ENCODE results near the gene CLPTM1L.
"Not testable (repeated sequence)": the region's sequence is repeated elsewhere in the genome, so short reads cannot be mapped to it uniquely, and the experiment has no call there.

CLPTM1L gene

DNA sequence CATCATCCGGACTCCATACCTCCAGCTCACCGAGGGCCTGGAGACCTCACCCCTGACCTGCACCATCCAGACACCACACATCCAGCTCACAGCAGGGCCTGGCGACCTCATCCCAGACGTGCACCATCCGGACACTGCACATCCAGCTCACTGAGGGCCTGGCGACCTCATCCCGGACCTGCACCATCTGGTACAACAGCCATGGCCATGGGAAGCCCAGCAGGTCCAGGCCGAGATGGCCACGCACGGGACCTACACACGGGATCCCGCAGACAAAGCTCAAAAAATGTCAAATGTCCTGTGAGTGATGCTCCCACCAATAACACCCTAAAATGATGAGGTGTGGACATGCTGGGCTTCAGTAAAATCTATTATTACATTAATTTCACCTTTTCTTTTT lies 59.8 kb downstream of the CLPTM1L start:
- no peak for DNase-seq

DNA sequence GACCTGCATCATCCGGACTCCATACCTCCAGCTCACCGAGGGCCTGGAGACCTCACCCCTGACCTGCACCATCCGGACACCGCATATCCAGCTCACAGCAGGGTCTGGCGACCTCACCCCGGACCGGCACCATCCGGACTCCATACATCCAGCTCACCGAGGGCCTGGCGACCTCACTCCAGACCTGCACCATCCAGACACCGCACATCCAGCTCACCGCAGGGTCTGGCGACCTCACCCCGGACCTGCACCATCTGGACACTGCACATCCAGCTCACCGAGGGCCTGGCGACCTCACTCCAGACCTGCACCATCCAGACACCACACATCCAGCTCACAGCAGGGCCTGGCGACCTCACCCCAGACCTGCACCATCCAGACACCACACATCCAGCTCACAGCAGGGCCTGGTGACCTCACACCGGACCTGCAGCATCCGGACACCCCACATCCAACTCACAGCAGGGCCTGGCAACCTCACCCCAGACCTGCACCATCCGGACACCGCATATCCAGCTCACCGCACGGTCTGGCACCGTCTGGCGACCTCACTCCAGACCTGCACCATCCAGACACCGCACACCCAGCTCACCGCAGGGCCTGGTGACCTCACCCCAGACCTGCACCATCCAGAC lies 60.4 kb downstream of the CLPTM1L start:
- DNase-seq: not testable (repeated sequence)

DNA sequence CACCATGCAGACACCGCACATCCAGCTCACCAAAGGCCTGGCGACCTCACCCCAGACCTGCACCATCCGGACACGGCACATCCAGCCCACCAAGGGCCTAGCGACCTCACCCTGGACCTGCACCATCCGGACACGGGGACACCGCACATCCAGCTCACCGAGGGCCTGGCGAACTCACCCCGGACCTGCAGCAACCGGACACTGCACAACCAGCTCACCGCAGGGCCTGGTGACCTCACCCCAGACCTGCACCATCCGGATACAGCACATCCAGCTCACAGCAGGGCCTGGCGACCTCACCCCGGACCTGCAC lies 61.2 kb downstream of the CLPTM1L start:
- not testable (repeated sequence) for DNase-seq

DNA sequence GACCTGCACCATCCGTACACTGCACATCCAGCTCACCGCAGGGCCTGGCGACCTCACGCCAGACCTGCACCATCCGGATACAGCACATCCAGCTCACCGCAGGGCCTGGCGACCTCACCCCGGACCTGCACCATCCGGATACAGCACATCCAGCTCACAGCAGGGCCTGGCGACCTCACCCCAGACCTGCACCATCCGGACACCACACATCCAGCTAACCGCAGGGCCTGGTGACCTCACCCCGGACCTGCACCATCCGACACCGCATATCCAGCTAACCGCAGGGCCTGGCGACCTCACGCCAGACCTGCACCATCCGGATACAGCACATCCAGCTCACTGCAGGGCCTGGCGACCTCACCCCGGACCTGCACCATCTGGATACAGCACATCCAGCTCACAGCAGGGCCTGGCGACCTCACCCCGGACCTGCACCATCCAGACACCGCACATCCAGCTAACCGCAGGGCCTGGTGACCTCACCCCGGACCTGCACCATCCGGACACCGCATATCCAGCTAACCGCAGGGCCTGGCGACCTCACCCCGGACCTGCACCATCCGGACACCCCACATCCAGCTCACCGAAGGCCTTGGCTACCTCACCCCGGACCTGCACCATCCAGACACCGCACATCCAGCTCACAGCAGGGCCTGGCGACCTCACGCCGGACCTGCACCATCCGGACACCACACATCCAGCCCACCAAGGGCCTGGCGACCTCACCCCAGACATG lies 61.7 kb downstream of the CLPTM1L start:
- DNase-seq: not testable (repeated sequence)

DNA sequence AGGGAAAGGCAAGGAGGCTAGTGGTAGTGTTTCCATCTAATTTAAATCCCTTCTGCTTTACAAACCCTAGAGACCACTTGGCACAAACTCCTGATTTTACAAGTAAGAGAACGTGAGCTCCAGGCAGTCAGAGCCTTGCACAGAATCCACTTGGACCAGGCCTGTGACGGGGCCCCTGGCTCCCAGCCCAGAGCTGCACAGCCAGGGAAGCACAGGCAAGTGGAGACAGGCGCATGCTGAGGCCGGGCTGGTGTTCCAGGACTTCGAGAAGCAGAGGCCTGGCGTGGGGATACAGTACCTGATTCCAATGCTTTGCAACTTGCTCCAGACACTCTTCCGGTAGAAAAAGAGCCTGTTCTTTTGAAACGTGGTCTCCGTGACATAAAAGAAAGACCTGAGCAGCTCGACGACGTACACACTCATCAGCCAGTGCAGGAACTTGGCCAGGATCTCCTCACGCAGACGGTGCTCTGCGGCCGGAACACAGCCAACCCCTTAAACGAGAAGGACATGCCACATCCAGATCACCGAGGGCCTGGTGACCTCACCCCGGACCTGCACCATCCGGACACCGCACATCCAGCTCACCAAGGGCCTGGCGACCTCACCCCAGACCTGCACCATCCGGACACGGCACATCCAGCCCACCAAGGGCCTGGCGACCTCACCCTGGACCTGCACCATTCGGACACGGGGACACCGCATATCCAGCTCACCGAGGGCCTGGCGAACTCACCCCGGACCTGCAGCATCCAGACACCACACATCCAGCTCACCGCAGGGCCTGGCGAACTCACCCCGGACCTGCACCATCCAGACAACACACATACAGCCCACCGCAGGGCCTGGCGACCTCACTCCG lies 62.5 kb downstream of the CLPTM1L start:
- no peak for DNase-seq

DNA sequence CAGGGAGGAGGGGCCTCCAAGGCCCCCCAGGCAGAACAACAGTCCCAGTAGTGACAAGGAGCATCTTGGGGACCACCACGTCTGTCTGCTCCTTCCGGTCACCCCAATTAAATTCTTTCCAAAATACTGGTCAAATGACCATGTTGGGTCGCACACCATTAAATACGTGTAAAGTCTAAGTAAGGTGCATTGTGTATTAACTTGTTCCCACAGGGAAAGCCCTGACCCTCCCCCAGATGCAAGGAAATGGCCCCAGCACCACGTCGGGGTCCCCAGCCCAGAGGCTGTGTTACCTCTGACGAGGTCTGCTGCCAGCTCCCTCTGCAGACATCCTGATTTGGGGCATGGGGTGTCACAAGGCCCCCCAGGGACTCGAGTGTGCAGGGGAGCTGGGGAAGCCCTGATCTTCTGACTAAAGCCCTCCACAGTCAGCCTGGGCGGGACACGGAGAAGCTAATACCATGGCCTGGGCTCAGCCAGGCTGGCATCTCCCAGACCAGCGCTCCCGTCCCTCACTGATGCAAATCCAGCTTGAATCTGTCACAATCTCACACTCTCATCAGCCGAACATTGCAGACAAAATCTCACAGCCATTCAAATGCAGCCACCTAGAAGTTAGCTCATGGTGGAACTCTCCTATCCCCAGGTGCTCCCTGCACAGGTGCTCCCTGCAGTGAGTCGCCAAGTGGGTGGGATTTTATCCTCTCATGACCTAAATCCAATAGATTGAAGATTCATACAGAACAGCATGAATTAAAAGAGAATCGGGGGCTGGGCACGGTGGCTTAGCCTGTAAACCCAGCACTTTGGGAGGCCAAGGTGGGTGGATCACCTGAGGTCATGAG lies 63.6 kb downstream of the CLPTM1L start:
- no peak for DNase-seq

DNA sequence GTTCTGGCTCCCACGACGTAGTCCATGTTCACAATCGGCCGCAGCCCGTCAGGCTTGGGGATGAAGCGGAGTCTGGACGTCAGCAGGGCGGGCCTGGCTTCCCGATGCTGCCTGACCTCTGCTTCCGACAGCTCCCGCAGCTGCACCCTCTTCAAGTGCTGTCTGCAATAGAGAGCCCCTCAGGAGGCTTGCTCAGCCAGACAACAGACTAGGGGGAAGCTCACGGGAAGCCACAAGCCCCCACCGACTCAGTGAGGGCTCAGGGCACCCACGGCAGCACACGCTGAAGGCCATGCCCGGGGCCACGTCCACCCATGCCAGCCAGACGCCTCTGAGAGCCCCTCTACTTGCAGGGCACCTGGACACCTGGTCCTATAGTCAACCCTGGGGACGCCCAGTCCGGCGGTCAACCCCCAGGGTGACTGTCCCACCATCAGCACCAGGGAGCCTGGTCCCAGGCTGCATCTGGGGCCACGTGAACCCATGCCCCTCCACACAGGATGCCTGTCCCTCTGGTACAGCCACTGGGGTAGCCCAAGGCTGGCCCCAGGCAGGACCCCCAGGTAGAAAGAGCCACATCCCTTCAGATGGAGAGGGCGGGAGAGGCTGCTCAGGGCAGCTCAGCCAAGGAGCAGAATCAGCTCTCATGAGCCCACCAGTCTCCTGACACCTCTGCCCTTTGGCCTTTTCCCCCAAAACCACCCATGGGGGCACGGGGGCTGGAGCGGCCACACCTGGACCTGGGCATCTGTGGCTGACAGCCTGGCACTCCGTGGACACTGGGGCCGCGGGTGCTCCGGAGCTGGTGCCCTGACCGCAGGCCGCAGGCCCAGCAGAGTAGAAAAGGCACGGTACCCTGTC lies 64.5 kb downstream of the CLPTM1L start:
- DNase-seq: no peak

DNA sequence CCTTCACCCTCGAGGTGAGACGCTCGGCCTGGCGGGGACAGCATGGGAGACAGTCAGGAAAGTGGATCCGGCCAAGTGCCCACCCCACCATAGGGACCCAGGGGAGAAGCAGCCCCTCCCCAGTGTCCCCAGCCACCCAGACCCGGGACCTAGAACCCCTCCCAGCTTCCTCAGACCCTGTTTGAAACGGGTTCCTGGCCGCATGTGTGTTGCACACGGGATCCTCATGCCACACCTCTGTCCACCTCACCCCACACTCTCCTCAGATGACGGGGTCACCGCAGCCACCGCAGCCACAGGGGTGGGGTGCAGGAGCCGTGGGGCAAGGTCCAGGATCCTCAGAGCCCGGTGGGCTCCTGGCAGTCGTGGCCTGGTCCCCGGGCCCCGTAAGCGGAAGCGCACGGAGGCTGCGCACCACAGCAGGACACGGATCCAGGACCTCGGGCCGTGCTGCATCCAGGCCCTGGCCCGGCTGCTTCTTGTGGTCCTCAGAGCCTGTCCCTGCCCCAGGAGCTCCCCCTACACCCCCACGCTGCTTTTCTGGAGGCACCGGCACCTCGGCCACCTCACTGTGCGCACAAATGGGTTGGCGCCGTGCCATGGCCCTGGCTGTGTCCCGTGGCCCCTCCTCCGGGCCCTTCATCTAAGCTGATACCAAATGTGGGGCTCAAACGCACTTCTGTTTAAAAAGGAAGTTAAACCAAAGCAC lies 65.3 kb downstream of the CLPTM1L start:
- DNase-seq: no peak

DNA sequence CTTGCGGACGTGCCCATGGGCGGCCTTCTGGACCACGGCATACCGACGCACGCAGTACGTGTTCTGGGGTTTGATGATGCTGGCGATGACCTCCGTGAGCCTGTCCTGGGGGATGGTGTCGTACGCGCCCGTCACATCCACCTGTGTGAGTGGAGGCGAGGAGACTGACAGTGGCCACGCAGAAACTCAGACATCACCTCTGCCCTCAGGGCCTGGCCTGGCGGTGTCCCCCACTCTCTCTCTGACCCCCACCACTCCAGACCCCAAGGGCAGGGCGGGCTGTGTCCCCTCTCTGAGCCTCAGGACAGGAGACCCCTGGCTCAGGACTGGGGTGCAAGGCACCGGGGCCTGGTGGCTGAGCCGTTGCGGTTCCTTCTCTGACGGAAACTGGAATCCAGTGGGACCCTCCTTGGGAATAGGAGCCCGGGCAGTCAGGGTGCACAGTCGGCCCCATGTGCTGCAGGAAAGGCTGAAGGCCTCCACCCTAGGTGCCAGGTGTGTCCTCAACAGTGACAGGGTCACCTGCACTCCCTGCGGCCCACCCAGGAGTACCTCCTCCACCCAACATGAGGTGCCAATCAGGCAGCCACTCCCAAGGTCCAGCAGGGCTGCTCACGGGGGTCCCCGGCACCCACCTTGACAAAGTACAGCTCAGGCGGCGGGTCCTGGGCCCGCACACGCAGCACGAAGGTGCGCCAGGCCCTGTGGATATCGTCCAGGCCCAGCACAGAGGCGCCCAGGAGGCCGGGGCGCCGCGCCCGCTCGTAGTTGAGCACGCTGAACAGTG lies 66.0 kb downstream of the CLPTM1L start:
- DNase-seq: no peak

DNA sequence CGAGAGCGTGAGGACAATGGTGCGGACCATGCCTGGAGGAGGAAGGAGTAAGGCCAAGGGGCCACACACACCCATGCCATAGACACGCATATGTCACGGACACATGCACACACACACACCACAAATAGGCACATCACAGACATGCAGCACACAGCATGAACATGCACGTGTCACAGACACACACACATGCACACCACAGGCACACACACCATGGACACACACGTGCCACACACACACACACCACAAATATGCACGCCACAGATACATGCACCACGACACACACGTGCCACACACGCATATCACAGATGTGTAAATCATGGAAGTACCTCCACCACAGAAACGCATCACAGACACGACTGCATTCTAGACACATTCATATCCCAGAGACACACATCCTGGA lies 66.7 kb downstream of the CLPTM1L start:
- DNase-seq: no peak

DNA sequence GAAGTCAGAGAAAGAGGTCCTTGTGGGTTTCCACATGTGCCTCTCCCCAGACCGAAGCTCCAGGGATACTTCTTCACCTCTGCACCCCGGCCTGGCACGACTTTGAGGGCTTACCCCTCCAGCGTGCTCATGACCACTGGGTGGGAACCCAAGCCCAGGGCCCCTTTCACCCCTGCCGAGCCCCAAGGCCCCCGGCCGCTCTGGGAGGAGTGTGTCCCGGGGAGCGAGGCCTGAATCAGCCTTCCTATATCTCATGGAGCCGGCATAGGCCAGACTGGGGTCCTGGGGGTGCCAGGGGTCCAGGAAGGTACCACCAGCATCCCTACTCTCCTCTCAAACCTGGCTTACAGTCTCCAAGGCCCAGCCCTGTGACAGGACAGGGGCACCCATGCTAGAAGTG lies 67.1 kb downstream of the CLPTM1L start:
- no peak for DNase-seq

DNA sequence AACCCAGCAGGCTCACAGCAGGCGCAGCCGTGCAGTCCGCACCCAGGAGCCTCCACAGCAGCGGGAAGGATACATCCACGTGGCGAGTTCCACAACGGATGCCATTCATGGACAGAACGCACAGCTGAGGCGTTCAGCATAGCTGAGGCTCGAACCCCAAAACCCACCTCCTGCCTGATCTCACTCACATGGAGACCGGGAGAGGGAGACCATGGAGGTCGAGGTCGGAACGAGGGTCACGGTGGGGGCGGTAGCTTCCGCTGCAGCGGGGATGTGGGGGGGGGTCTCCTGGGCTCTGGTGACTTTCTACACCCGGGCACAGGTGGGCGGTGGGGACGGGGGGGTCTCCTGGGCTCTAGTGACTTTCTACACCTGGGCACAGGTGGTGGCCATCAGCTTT lies 67.6 kb downstream of the CLPTM1L start:
- DNase-seq: no peak

DNA sequence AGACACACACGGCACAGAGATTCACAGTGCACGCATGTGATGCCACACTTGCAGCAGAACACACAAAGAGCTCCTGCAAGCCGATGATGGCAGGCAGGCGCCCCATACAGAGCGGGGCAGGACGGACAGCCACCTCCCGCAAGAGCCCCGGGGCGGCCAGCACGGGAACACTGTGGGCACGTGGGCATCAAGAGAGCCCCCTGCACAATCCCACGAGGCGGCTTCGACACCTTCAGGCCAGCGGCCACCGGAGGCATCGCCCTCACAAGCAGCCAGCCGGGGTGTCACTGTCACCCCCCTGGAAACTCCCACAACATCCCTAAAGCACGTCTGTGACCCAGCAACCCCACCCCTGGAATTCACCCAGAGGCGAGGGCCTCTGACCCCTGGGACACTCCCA lies 68.0 kb downstream of the CLPTM1L start:
- DNase-seq: no peak

DNA sequence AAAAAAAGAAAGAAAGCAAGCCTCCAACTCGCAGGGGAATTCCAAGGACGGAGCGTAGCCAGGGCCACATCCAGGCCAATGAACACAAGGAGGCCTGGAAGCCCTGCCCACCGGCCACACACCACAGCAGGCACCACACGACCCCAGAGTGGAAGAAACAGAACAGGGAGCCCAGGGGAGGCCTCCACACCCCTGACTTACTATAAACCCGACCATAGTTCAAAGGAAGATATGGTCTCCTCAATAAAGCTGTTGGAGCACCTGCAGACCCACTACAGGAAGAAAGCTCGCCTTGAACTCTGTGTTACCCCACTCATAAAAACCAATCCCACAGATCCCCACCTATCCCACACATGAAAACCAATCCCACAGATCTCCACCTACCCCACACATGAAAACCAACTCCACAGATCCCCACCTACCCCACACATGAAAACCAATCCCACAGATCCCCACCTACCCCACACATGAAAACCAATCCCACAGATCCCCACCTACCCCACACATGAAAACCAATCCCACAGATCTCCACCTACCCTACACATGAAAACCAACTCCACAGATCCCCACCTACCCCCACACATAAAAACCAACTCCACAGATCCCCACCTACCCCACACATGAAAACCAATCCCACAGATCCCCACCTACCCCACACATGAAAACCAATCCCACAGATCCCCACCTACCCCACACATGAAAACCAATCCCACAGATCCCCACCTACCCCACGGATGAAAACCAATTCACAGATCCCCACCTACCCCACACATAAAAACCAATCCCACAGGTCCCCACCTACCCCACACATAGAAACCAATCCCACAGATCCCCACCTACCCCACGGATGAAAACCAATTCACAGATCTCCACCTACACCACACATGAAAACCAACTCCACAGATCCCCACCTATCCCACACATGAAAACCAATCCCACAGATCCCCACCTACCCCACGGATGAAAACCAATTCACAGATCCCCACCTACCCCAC lies 69.2 kb downstream of the CLPTM1L start:
- DNase-seq: not testable (repeated sequence)

DNA sequence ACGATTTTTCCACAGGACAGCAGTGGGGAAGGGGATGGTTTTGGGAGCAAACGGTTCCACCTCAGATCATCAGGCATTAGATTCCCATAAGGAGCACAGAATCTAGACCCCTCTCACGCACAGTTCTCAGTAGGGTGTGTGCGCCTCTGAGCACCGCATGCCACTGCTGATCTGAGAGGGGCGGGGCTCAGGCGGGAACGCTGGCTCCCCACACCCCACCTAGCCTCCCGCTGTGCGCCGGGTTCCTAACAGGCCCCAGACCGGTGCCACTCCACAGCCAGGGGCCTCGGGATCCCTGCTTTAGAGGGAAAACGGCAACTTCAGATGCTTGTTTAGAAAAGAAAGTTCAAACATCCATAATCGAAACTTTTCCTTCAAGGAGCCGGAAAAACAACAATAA lies 70.4 kb downstream of the CLPTM1L start:
- DNase-seq: no peak

DNA sequence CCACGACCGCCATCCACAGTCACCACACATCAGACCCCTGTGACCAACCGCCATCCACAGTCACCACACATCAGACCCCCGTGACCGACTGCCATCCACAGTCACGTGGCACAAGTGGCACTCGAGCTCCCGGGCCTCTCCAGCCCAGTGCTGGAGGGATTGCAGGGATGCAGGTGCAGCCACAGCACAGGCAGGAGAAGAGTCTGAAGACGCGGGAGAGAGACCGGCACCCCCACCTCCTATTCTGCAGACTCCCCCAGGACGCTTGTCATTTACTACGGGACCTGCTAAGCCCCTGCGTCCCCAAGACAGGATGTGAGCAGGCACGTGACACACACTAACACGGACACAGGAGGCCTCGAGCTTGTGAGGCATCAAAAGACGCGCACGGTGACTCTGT lies 71.2 kb downstream of the CLPTM1L start:
- DNase-seq: no peak

DNA sequence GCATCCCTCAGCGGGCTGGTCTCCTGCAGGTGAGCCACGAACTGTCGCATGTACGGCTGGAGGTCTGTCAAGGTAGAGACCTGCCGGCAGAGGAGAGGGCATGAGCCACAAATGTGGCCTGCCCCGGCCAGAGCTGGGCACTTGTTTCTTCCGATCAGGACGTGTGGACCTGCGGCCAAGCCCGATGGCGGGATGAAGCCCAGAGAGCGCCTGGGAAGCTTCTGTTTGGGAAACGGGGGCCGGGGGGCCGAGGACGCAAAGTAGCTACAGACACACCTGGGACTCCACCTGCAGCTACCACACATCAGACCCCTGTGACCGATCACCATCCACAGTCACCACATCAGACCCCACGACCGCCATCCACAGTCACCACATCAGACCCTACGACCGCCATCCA lies 72.7 kb downstream of the CLPTM1L start:
- no peak for DNase-seq

DNA sequence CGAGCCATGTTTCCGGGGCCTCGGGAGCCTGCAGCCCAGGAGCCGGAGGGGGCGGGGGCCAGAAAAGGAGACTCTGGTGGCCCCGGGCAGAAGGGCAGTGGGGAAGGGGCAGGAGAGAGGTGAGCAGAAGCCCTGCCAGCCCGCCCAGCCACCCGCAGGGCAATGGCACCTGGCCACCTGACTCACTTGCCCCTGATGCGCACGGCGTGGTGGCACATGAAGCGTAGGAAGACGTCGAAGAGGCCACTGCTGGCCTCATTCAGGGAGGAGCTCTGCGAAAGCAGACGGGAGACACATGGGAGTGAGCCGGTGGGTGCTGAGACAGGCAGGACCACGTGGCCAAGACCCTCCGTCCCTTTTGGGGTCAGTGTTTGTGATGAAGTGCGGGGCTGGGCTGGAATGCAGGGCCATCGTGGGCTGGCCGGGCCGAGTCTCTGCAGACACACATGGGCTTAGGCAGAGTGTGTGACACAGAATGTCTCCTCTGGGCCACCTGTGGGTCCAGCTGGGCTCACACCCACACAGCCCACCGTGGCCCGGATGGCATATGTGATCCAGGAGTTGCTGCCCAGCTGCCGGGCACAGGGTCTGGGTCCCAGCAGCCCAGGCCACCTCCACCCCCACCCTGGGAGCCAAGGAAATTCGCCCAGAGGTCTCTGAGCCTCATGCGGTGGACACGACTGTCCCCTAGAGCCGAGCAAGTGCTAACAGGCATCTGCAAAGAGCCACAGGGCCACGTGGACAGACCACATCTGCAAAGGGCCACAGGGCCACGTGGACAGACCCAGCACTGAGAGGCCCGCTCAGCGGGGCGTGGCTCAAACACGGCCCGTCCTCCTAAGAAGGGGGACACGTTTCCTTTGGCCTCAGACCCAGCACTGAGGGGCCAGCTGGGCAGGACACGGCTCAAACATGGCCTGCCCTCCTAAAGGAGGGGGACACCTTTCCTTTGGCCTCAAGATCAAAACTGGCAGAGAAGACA lies 73.7 kb downstream of the CLPTM1L start:
- no peak for DNase-seq
